ENCODE measurements around the gene ATP11C.
A peak's percentile ranks its signal among the peaks of the same experiment; 100 is the strongest.

ATP11C gene

GRCh38 chrX:139933904-139934303 lies 1.1 kb upstream of the ATP11C start:
- no peak for TF ChIP-seq CTCF (IDR thresholded peaks at IDR 0.05; ENCODE audit: insufficient read depth, low read depth, low read length, missing control alignments)
- DNase-seq (ENCODE audit: low read depth), result no peak
- H3K4me3 ChIP-seq (ENCODE audit: low read depth, low read length), result peak overlapping the region; percentile 66

GRCh38 chrX:139932073-139932900 lies 566 bp downstream of the ATP11C start:
- peak; percentile 54 for DNase-seq (ENCODE audit: low read depth)
- no peak for TF ChIP-seq CTCF (IDR thresholded peaks at IDR 0.05; ENCODE audit: insufficient read depth, low read depth, low read length, missing control alignments)
- H3K4me3 ChIP-seq (ENCODE audit: low read depth, low read length), result peak overlapping the region; percentile 81

- DNase-seq (ENCODE audit: low read depth), result no peak
- TF ChIP-seq CTCF (IDR thresholded peaks at IDR 0.05; ENCODE audit: insufficient read depth, low read depth, low read length, missing control alignments), result no peak
- peak overlapping the region; percentile 81 for H3K4me3 ChIP-seq (ENCODE audit: low read depth, low read length)
Observed at GRCh38 chrX:139931646-139932072, 1.2 kb downstream of the ATP11C start.

- peak overlapping the region; percentile 81 for H3K4me3 ChIP-seq (ENCODE audit: low read depth, low read length)
- DNase-seq (ENCODE audit: low read depth), result peak; percentile 44
- no peak for TF ChIP-seq CTCF (IDR thresholded peaks at IDR 0.05; ENCODE audit: insufficient read depth, low read depth, low read length, missing control alignments)
Observed at GRCh38 chrX:139930916-139931645, 1.8 kb downstream of the ATP11C start.

- TF ChIP-seq CTCF (IDR thresholded peaks at IDR 0.05; ENCODE audit: insufficient read depth, low read depth, low read length, missing control alignments), result no peak
- peak; percentile 37 for DNase-seq (ENCODE audit: low read depth)
- H3K4me3 ChIP-seq (ENCODE audit: low read depth, low read length), result peak overlapping the region; percentile 81
Observed at GRCh38 chrX:139930401-139930800, 2.5 kb downstream of the ATP11C start.

- H3K4me3 ChIP-seq (ENCODE audit: low read depth, low read length), result peak overlapping the region; percentile 81
- DNase-seq (ENCODE audit: low read depth), result peak; percentile 6
- no peak for TF ChIP-seq CTCF (IDR thresholded peaks at IDR 0.05; ENCODE audit: insufficient read depth, low read depth, low read length, missing control alignments)
Observed at GRCh38 chrX:139929876-139930275, 3.0 kb downstream of the ATP11C start.
